HG03159 (cell line): ENCODE results near the gene LDHAL6B.

Source experiments
- ATAC-seq: cut with Tn5 transposase; IDR thresholded peaks from one replicate; pipeline ENCODE4 v1.9.1; 2021; ENCODE audit warnings: mild to moderate bottlenecking, moderate library complexity; ENCODE audit not compliant: unreplicated experiment

LDHAL6B gene

DNA sequence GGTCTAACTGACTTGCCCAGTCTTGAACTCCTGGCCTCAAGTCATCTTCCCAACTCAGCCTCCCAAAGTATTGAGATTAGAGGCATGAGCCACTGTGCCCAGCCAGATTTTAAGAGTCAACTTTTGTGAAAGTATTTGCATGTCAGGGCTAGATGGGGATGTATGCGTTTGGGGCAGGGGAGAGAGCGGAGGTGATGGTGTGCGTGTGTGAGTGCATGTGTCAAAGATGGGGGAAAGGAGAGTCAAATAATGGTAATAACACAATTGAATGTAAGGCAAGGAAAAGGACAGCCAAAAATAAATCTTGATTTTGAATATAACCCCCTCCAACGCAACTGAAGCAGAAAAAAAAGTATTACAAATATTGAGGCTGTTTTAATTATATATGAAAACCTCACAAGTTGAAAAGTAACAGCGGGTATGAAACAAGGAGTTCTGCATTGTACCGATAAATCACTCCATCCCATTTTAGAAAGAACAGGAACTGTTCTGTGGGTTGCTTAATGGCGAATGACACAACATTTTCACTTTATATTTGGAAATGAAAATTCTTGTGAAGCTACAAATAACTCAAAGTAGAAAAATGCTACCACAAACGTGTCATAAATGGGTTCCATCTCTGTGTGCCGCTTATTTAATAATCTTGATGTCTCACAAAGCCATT lies 29.9 kb upstream of the LDHAL6B start:
- ATAC-seq = no peak

DNA sequence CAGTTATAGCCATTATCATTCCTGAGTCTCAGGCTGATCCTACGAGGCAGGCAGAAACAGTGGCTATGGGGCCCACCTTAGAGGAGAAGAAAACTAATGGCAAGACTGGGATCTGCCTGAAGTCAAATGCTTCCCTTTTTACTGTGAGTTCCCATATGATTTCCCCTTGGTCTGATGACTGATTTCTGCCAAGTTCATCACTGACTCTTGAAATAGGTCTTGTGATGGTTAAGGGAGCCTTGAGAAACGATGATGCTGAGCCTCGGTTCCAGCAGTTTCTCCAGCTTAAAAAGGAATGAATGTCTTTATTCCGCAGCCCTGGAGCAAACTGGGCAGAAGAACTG lies 29.4 kb upstream of the LDHAL6B start:
- no peak for ATAC-seq

DNA sequence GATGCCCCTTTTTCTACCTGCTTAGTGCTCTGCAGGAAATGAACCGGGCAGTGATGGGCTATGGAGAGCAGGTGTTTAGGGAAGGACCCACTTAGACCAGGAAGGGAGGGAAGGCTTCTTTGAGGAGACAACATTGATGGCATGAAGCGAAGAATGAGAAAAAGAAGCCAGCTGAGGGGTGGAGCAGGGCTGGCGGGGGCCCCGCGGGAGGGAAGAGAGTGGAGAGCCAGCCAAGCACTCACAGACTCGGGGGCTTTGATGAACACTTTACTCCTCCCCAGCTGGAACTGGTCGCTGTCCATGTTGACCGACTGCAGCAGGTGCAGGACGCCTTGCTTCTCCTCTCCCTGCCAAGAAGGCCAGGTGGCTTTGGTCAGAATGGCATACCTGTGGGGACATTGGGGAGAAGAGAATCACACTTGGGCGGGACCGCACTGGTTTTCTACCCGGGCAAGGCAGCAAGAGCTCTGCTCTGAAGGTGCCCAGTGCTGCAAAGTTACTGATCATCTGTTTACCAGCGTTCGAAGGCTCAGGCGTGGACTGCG lies 28.4 kb upstream of the LDHAL6B start:
- no peak for ATAC-seq

DNA sequence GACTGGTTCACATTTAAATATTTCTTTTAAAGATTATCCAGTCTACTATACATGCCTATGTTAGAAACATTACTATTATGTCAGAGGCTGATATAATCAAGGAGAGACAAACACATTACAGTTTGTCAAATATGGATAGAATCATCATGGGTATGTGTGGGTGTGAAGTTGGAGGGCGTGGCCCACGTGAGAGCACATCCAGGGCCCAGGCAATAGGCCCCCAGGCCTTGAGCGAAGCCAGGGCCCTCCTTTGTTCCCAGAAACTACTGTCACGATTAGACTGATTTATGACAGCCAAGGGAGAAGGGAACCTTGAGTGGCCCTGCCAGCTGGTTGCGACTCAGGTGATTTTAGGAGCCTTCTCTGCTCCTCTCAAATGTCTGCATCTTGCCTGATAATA lies 26.9 kb upstream of the LDHAL6B start:
- no peak for ATAC-seq

DNA sequence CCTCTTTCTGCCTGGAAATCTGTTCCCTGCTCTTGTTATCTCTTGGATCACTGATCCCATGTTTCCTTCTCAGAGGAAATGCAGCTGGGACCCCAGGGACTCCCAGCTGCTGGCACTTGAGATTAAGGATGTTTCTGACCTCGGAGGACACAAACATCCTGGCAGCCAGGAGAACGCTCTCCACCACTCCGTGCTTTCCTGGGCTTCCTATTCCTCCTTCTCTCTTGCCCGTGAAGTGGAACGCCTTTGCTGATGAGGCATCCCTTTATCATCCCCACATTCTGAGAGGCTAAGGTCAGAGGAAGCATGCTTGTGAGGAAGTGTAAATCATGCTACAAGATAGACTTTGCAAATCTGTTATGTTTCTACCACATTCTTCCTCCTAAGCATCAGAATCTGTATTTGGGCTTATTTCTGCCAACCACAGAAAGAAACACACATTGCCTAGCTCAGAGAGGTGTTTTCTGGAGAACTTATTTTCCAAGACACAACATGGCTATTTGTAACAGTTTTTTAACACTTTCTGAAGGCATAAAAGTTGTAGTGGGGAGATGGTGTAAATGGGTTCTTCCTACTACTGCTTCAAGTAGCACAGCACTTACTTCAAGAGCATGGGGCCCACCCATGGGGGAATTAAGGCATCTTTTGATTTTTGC lies 25.6 kb upstream of the LDHAL6B start:
- no peak for ATAC-seq

DNA sequence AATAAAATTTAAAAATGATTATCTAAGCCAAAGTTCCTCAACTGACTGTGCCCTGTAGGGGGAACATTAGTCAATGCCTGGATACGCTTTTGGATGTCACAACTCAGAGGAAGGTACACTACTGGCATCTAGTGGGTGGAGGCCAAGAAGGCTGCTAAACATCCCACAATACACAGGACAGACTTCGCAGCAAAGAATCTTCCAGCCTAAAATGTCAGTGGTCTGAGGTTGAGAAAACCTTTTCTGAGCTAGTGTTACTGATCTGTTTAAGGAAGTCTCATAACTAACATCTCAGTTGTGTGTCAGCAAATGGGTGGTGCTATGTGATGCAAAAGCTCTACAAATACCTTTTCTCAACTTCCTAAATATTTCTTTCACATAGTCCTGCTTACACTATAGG lies 20.9 kb upstream of the LDHAL6B start:
- no peak for ATAC-seq

DNA sequence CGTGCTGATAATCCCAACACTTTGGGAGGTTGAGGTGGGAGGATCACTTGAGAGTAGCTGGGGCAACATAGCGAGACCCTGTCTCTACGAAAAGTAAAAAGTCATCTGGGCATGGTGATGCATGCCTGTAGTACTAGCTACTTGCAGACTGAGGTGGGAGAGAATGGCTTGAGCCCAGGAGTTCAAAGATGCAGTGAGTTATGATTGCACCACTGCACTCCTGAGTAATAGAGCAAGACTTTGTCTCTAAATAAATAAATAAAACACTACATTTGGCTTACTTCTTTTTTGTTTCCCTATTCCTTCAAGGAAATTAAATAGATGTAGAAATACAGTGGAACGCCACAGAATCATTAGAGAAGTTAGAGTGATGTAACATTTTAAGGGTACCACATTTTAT lies 20.1 kb upstream of the LDHAL6B start:
- ATAC-seq = no peak

DNA sequence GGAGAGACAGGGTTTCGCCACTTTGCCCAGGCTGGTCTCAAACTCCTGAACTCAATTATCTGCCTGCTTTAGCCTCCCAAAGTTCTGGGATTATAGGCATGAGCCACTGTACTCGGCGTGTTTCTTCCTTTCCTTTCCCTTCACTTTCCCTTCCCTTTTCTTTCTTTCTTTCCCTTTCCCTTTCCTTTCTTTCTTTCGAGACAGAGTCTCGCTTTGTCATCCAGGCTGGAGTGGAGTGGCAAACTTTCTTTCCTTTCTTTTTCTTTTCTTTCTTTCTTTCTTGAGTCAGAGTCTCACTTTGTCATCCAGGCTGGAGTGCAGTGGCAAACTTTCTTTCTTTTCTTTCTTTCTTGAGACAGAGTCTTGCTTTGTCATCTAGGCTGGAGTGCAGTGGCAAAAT lies 17.4 kb upstream of the LDHAL6B start:
- no peak for ATAC-seq

DNA sequence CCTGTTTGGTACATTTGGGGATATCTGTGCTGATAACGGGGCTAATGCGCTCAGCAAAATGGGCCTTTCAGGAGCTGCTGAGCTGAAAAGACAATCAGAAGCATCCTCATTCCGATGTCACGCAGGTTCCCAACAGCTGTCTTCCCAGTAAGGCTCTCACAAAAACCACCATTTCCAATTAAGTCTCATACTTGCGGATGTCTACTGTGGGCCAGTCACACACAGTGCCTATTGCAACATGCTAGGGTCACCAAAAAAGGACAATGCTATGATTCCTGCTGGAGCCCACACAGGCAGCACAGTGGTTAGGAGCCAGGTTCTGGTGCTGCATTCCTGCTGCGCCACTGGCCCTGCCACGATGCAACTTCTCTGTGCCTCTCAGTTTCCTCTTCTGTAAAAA lies 16.4 kb upstream of the LDHAL6B start:
- ATAC-seq = no peak

DNA sequence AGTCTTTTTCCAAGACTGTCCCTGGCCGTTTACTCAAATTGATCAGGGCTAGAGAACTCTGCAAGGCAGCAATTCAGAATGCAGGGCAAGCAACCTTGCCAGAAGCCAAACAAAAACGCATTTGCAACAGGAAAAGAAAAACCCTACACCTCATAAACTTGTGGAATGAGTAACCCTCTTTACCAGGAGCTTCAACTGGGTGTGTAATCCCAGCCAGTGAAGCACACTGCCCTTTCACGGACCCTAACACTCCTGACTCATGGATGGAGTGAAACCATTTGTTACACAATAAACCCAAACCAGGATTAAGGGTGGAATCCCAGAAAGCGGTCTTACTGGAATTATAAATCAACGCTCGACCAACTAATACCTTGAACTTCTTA lies 14.8 kb upstream of the LDHAL6B start:
- no peak for ATAC-seq

DNA sequence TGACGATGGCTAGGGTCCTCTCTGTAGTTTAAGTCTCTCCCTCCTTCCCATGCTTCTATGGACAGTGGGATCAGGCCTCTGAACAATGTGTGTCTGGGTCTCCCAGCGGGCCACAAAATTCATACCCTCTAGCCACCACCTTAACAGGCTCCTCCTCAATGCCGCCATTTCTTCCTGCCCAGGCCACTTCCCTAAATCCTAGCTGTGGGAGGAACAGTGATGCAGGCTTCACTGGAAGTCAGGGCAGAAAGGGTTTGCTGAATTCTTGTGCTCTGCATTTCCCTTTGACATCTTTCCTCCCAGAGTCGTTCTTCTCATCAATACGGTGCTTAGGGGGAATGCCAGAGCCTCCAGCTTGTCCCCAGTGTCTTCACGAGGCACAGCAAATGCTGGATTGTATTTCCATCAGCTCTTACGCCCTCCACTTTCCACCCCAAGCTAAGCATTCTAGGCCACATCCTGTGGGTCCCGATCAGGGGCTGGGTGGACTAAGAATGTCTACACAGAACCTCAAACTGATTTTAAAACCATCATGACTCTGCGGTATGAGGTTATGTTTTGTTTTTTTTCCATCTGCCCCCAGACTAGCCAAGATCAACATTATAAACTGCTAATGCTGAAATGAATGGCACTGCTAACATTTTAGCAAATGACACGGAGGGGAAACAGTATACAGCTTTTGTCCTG lies 11.9 kb upstream of the LDHAL6B start:
- no peak for ATAC-seq

DNA sequence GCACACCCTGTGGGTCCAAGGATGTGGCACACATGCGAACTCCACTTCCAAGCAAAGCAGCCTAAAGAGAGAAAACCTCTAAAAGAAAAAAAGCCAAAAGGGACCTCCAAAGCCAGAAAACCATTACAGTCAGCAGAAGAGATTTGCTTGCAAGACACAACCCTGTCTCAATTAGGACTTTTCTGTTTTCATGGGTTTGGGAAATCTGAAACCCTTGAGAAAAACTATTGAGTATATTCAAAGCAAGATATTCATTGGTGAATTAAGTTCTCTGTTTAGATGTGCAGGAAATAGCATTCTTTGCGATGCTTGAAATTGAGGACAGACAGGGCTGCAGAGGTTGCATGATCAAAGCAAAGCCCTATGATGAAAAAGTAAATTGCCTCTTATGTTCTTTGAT lies 10.2 kb upstream of the LDHAL6B start:
- no peak for ATAC-seq

DNA sequence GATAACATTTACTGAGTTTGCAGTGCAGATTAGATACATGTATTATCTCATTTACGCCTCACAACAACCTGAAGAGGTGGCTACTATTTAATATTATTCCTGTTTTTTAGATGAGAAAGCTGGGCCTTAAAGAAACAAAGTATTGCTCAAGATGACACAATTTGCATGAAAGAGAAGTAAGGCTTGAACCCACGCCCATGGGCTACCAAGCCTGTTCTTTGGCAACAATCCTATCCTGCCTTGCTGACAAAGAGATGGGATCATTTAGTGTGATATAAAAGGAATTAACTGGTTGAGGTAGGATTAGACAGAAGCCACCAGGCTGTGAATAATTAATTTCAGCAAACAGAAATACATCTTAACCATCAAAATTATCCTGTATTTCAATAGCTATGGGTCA lies 9.2 kb upstream of the LDHAL6B start:
- no peak for ATAC-seq

DNA sequence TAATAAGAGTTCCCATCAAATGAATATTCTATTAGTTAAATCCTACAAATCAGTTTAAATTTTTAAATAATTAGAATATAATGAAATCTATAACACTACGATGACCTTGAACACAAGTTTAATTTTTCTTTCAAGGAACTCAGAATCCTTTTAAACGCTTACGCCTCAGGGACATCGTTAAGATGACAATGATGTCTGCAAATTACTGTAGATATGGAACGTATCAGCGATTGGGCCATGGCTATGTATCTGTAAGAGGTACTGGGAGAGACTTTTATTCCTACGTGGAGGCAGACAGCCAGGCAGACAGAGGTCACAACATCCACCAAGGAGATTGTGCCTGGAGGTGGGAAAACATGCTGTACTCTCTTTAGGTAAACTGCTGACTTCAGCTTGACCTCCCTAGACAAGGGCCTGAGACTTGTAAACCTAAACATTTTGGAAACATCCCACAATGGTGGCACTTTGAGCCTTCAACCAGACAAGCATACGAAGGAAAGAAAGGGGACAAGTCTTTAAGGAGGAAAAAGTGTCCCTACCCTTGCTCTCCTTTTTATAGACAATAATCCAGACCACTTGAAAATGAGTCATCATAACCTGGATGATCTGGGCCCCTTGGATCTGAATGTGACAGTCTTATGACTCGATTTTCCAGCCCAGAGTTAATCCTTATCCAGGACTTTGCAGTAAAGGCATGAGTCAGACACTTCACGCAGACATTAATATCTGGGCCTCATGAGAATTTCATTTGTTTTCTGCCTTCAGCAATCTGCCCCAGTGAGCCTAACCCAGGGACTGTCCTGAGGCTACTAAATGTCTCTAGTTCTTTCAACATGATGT lies 6.8 kb upstream of the LDHAL6B start:
- ATAC-seq = no peak

DNA sequence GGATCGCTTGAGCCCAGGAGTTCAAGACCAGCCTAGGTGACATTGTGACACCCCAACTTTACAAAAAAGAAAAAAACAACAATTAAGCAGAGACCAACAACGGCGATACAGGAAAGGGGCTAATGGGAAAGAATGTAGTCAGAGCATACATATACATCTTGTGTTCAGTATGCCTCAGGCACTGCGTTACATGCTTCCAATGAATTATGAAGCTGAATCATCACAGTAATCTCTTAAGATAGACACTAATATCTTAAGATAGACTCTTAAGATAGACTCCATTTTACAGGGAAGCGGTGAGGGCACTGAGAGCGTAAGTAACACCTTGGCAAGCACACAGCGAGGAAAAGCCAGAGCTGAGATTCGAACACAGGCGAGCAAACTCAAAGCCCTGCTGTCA lies 6.1 kb upstream of the LDHAL6B start:
- no peak for ATAC-seq

DNA sequence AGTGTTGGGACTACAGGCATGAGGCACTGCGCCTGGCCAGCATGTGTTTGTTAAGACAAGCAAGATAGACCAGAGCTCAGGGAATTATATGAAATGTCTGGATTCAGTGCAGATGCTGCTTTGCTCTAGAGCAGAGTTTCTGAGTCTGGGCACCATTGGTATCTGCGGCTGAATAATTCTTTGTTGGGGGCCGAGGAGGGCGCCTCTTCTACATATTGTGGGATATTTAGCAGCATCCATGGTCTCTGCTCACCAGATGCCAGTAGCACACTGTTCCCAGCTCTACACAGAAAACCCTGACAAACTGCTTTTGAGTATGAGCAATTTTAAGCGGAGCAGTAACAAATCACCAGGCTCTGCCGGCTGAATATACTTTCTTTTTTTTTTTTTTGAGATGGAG lies 3.6 kb upstream of the LDHAL6B start:
- ATAC-seq = no peak

DNA sequence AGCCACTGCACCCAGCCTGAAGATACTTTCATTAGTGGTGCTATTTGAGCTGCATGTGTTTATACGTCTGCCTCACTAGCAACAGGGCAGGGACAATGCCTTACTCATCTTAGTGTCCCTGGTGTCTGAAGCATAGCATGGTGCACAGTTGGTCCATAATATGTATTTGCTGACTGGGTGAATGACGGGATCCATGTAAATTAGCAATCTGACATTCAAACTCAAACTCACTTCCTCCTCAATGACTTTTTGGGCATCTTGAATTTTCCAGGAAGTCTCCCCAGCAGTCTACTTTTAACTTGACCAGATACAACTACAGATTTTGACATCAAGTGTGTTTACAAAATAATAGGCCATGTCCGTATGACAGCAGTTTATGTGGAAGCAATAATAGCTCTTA lies 3.0 kb upstream of the LDHAL6B start:
- no peak for ATAC-seq

DNA sequence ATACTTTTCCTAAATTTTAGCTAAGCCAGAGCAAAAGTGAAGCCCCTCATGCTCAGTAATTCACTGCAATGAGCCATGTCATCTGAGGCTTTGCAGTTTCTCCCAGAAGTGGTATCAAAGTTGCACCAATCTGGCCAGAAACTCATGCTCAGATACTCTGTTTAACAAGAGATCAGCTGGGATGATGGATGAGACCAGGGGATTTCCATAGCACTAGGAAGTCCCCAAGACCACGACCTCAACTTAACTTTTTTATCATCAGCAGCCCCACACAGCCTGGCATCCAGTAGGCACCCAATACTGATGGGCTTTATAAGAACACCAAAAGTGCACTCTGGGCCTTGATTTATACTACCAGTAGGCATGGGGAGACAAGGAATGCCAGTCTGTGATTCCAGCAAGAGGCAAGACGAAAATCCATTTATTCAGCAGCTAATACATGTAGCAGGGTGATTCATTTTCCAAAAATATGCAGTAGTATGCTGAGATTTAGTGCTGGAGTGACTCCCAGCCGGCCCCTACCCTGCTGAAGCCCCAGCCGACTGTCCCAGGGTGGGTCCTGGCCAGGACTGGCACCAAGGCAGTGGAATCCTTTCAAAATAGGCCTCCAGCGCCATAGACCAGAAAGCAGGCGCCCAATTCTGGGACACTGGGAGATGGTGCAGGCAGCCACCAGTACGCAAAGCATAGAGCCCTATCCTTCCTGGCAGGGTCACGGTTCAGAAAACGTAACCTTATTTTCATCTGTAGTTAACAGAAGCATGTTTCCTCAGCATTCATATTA lies 612 bp upstream of the LDHAL6B start:
- ATAC-seq = no peak

DNA sequence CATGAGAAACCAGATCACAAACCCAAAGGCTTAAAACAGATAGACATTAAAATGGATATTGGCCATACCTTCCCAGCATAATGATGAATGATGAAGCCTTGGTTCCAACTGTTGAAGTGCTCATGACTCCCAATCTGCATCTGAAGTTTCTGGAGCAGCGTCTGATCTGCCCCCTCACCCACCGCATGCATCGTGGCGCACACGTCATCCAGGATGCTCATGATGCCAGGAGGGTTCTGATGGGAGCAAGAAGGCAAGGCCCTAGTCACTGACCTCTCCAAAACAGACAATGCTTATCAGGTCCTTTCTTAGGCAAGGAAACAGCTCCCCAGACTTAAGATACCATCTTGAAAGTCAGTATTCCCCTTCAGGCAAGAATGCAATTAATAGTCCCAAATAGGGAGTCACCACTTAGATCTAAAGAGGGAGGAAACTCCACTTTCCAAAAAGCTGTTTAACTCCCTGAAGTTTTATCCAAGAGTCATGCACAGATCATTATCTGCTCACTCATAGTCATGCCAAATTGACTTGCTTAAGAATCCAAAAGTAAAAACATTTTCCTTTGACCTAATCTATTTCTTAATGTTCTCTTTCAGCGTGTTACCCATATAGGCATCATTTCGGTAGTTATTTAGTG lies 2.1 kb downstream of the LDHAL6B start:
- no peak for ATAC-seq

DNA sequence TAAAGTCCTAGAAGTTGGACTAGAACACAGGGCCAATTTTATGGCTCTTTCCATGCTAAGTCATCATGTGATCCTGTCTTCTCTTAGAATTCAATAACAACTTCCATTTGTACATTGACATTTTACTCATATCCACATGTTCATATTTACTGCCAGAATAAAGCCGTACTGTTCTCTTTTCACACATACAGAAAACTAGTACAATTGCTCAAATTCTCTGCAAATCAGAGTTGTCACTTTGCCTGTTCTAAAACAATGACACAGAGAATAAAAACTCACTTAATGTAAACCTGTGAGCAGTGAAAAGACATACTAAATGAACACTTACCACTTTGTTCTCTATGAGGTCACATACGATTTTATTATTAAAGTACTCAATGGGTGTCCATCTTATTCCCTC lies 3.5 kb downstream of the LDHAL6B start:
- no peak for ATAC-seq
